CD14-positive monocyte (primary cell): ENCODE results near the gene PDE6H. TPM values are rescaled to one million over a fixed set of nuclear protein-coding genes. Genes with fewer than 3 reads are reported as not detected.
A peak's percentile ranks its signal among the peaks of the same experiment; 100 is the strongest.

Experiments
- DNase-seq, 3 donors: peaks; one replicate each; pipeline ENCODE4 v3.0.0-alpha.2; 2011 to 2022
- H2AFZ ChIP-seq: 2 replicates; pipeline ENCODE4 v1.6.0; 2012; ENCODE audit warnings: mild to moderate bottlenecking, low read depth, low read length, inconsistent platforms; ENCODE audit not compliant: insufficient read depth, poor library complexity, severe bottlenecking
- H3K27ac ChIP-seq, 2 donors: 1 replicate in 1 of 2; 2 replicates in 1 of 2; pipeline ENCODE4 v1.5.1; 2012 to 2013; ENCODE audit warnings: low read length in 2 of 2, control low read depth in 1 of 2, inconsistent platforms in 1 of 2, low read depth in 1 of 2, mild to moderate bottlenecking in 1 of 2
- H3K27me3 ChIP-seq, 2 donors: one replicate each; pipeline versions ENCODE4 v1.6.0 to v1.6.1; 2011 to 2013; ENCODE audit warnings: low read length in 2 of 2; ENCODE audit not compliant: control insufficient read depth in 2 of 2, insufficient read depth in 2 of 2
- H3K36me3 ChIP-seq, 2 donors: replicated peaks in 1 of 2; 1 replicate in 1 of 2; 2 replicates in 1 of 2; pipeline versions ENCODE4 v1.5.1 to v1.6.1; 2012 to 2013; ENCODE audit warnings: low read length in 2 of 2, control low read depth in 1 of 2, inconsistent platforms in 1 of 2, mild to moderate bottlenecking in 1 of 2; ENCODE audit not compliant: insufficient read depth in 2 of 2, control insufficient read depth in 1 of 2
- H3K4me1 ChIP-seq, 2 donors: 1 replicate in 1 of 2; 2 replicates in 1 of 2; pipeline versions ENCODE4 v1.5.1 to v1.6.1; 2012 to 2013; ENCODE audit warnings: low read length in 2 of 2, control low read depth in 1 of 2, inconsistent platforms in 1 of 2, mild to moderate bottlenecking in 1 of 2, moderate library complexity in 1 of 2; ENCODE audit not compliant: insufficient read depth in 2 of 2, control insufficient read depth in 1 of 2
- H3K4me2 ChIP-seq: replicated peaks from 2 replicates; pipeline ENCODE3; 2012; ENCODE audit warnings: low read length, moderate library complexity, mild to moderate bottlenecking; ENCODE audit not compliant: poor library complexity, severe bottlenecking; ENCODE audit errors: extremely low read depth
- H3K4me3 ChIP-seq, 3 experiments: fragments of 200-600 bp in 1 of 3; sonication (generic) in 1 of 3; replicated peaks in 1 of 3; 1 replicate in 2 of 3; 2 replicates in 1 of 3; pipeline ENCODE4 v1.5.1; 2011 to 2013; ENCODE audit warnings: low read length in 3 of 3, mild to moderate bottlenecking in 3 of 3, control low read depth in 2 of 3, low read depth in 2 of 3, inconsistent platforms in 1 of 3, moderate library complexity in 1 of 3
- H3K79me2 ChIP-seq: 2 replicates; pipeline ENCODE4 v1.6.0; 2012; ENCODE audit warnings: mild to moderate bottlenecking, control low read depth, inconsistent platforms, low read length, moderate library complexity; ENCODE audit not compliant: insufficient read depth
- H3K9ac ChIP-seq: 2 replicates; pipeline ENCODE4 v1.6.0; 2017; ENCODE audit warnings: low read length, mild to moderate bottlenecking; ENCODE audit not compliant: insufficient read depth, poor library complexity, severe bottlenecking
- H3K9me3 ChIP-seq, 2 donors: replicated peaks in 1 of 2; 1 replicate in 1 of 2; 2 replicates in 1 of 2; pipeline versions ENCODE4 v1.5.1 to v1.6.1; 2012 to 2013; ENCODE audit warnings: low read length in 2 of 2, control low read depth in 1 of 2; ENCODE audit not compliant: control insufficient read depth in 1 of 2, insufficient read depth in 1 of 2
- H4K20me1 ChIP-seq: 2 replicates; pipeline ENCODE4 v1.6.0; 2012; ENCODE audit warnings: mild to moderate bottlenecking, low read length, control low read depth, moderate library complexity; ENCODE audit not compliant: insufficient read depth
- H3K27ac Mint-ChIP-seq, 7 donors: one replicate each; pipeline ENCODE4 v1.8.0; 2020; ENCODE audit warnings: mild to moderate bottlenecking in 7 of 7, mixed read lengths in 7 of 7, moderate library complexity in 6 of 7, inconsistent platforms in 2 of 7
- H3K27me3 Mint-ChIP-seq, 3 donors: one replicate each; pipeline ENCODE4 v1.8.0; 2021 to 2022; ENCODE audit warnings: low read depth in 3 of 3, mild to moderate bottlenecking in 3 of 3, mixed read lengths in 3 of 3, moderate library complexity in 3 of 3, inconsistent platforms in 1 of 3
- H3K36me3 Mint-ChIP-seq, 2 donors: one replicate each; pipeline ENCODE4 v1.8.0; 2020; ENCODE audit warnings: mixed read lengths in 2 of 2, inconsistent platforms in 1 of 2, mild to moderate bottlenecking in 1 of 2
- H3K4me1 Mint-ChIP-seq: one replicate; pipeline ENCODE4 v1.8.0; 2020; ENCODE audit warnings: mild to moderate bottlenecking, mixed read lengths
- H3K4me3 Mint-ChIP-seq, 2 donors: one replicate each; pipeline ENCODE4 v1.8.0; 2020; ENCODE audit warnings: mild to moderate bottlenecking in 2 of 2, mixed read lengths in 2 of 2, moderate library complexity in 1 of 2
- H3K9me3 Mint-ChIP-seq, 7 donors: one replicate each; pipeline ENCODE4 v1.8.0; 2020 to 2022; ENCODE audit warnings: mixed read lengths in 7 of 7, mild to moderate bottlenecking in 6 of 7, moderate library complexity in 6 of 7, inconsistent platforms in 2 of 7
- WGBS: methylation state at CpG from one replicate; pipeline ENCODE4 v1.1.5; 2013; ENCODE audit warnings: missing lambda C conversion rate; ENCODE audit not compliant: insufficient coverage; 5-methylcytosine and 5-hydroxymethylcytosine counted together
- intact Hi-C, 2 donors: fragments of 100-400 bp; cut with micrococcal nuclease; formaldehyde crosslinking; loops; one replicate each; pipeline versions ENCODE4 v1.15.0 to v1.15.1; 2023
- polyA plus RNA-seq, 3 donors: library from polyadenylated mRNA; depleted of rRNA in 1 of 3; unstranded in 2 of 3; stranded (reverse) in 1 of 3; fragments of 300-500 nt in 2 of 3; fragments of >200 nt in 1 of 3; fragmentation: Illumina TruSeq in 2 of 3; gene quantifications; 1 replicate in 2 of 3; 2 replicates in 1 of 3; pipeline ENCODE4 v1.2.3, GENCODE V29; 2012 to 2021
- TF ChIP-seq, protein P1 (sequence below): fragments of 200-600 bp; IDR thresholded peaks from one replicate; pipeline ENCODE4 v1.8.0; 2022; ENCODE audit warnings: antibody characterized with exemption, mild to moderate bottlenecking

PDE6H gene
- polyA plus RNA-seq, 3 donors: 0.33 to 0.56 TPM; not detected in 1

DNA sequence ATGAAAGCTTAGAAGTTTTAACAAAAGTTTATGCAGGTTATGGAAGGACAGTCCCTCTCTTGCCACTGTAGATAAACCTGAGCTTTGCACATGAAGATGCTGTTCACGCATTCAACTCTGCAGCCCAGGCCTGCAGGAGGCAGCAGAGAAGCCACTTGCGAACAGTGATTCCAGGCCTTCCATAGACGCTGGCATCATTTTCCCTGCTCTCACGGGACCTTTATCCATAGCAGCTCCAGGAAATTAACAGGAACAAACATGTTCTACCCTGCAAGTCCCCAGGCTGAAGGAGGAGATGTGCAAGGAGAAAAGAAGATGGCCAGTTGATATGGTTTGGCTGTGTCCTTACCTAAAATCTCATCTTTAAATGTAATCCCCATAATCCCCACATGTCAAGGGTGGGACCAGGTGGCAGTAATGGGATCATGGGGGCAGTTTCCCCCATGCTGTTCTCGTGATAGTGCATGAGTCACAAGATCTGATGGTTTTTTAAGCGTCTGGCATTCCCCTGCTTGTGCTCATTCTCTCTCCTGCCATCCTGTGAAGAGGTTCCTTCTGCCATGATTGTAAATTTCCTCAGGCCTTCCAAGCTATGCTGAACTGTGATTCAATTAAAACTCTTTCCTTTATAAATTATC is 36.5 kb upstream of the PDE6H start:
- Mint-ChIP-seq H3K4me3 (no peak overlapping the region), H3K36me3 (peaks cover 63 to 69% of the 10 kb centered on the region in 2 donors), H3K4me1 (peaks cover 27% of the 10 kb centered on the region), H3K27me3 (no peaks in the 10 kb centered on the region), H3K9me3 (no peaks in the 10 kb centered on the region), H3K27ac (no peak overlapping the region)
- Histone ChIP-seq H2AFZ (no peak overlapping the region), H3K9ac (no peak overlapping the region), H4K20me1 (peaks cover 34% of the 10 kb centered on the region), H3K36me3 (peaks cover 48 to 88% of the 10 kb centered on the region in 2 donors), H3K27ac (no peak overlapping the region), H3K4me3 (no peak overlapping the region), H3K27me3 (no peaks in the 10 kb centered on the region), H3K9me3 (no peaks in the 10 kb centered on the region), H3K4me1 (peaks cover 6 to 21% of the 10 kb centered on the region in 2 donors), H3K4me2 (no peak overlapping the region), H3K79me2 (no peaks in the 10 kb centered on the region)
- intact Hi-C loops: loop anchor here in 1 of 2 donors (10.0 kb wide), 1 partner anchor 92 kb away; the partner anchor contains the start of gene ART4
- 91% methylated on average over 3 of the region's 6 CpGs for WGBS
- no peak for DNase-seq
- TF ChIP-seq, protein P1, sequence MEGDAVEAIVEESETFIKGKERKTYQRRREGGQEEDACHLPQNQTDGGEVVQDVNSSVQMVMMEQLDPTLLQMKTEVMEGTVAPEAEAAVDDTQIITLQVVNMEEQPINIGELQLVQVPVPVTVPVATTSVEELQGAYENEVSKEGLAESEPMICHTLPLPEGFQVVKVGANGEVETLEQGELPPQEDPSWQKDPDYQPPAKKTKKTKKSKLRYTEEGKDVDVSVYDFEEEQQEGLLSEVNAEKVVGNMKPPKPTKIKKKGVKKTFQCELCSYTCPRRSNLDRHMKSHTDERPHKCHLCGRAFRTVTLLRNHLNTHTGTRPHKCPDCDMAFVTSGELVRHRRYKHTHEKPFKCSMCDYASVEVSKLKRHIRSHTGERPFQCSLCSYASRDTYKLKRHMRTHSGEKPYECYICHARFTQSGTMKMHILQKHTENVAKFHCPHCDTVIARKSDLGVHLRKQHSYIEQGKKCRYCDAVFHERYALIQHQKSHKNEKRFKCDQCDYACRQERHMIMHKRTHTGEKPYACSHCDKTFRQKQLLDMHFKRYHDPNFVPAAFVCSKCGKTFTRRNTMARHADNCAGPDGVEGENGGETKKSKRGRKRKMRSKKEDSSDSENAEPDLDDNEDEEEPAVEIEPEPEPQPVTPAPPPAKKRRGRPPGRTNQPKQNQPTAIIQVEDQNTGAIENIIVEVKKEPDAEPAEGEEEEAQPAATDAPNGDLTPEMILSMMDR: peak; percentile 18

DNA sequence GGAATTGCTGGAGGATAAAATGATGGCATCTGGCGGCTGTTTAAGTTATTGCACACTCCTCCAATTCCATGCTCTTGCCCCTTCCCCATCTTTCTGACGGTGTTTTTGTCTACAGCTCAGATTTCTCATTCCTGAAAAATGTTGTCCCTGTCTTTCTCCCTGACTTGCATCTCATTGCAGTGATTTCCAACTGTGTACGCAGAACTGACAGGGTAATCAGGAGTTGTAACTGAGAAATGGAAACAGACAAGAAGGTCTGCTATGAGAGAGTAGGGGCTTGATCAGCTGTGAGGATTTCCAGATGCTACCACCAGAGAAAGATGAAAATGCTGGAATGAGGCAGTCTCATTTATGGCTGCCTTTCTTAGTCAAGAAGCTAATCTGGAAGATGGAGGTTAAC is 35.8 kb upstream of the PDE6H start:
- TF ChIP-seq, protein P1: no peak
- no peaks in the 10 kb centered on the region for H3K27me3 Mint-ChIP-seq
- intact Hi-C loops: loop anchor here in 1 of 2 donors (10.0 kb wide), 1 partner anchor 92 kb away; the partner anchor contains the start of gene ART4
- H2AFZ ChIP-seq: no peak overlapping the region
- H4K20me1 ChIP-seq: peaks cover 41% of the 10 kb centered on the region
- peaks cover under 1% of the 10 kb centered on the region for H3K79me2 ChIP-seq
- no peak overlapping the region for H3K27ac ChIP-seq
- H3K9ac ChIP-seq: no peak overlapping the region
- peak overlapping the region in 1 of 7 donors; percentile 27 for H3K27ac Mint-ChIP-seq
- no peaks in the 10 kb centered on the region for H3K9me3 Mint-ChIP-seq
- H3K36me3 Mint-ChIP-seq: peaks cover 61 to 68% of the 10 kb centered on the region in 2 donors
- H3K4me1 Mint-ChIP-seq: peaks cover 30% of the 10 kb centered on the region
- WGBS: 100% methylated on average over 1 of the region's 3 CpGs
- H3K9me3 ChIP-seq: no peaks in the 10 kb centered on the region
- H3K4me2 ChIP-seq: no peak overlapping the region
- no peak overlapping the region for H3K4me3 Mint-ChIP-seq
- peaks cover 6 to 21% of the 10 kb centered on the region in 2 donors for H3K4me1 ChIP-seq
- no peak overlapping the region for H3K4me3 ChIP-seq
- no peak for DNase-seq
- no peaks in the 10 kb centered on the region for H3K27me3 ChIP-seq
- peaks cover 47 to 88% of the 10 kb centered on the region in 2 donors for H3K36me3 ChIP-seq
